Stomach (tissue), 9 donors: ENCODE results near the gene CHAT. TPM values are rescaled to one million over a fixed set of nuclear protein-coding genes. Genes with fewer than 3 reads are reported as not detected.

ENCODE experiments used
- DNase-seq, 2 donors: peaks; one replicate each; pipeline versions ENCODE4 v3.0.0 to v3.0.0-alpha.2; 2013 to 2019
- H3K27ac ChIP-seq, 5 donors: fragments of 200-600 bp in 4 of 5; sonication (generic) in 4 of 5; one replicate each; pipeline ENCODE4 v1.5.1; 2013 to 2019; ENCODE audit warnings: mild to moderate bottlenecking in 1 of 5, moderate library complexity in 1 of 5
- H3K27me3 ChIP-seq, 3 donors: fragments of 200-600 bp; sonication (generic); one replicate each; pipeline ENCODE4 v1.5.1; 2017 to 2019; ENCODE audit warnings: mixed run types in 1 of 3
- H3K36me3 ChIP-seq, 4 donors: fragments of 200-600 bp; sonication (generic); 1 replicate in 3 of 4; 2 replicates in 1 of 4; pipeline ENCODE4 v1.5.1; 2016 to 2019
- H3K4me1 ChIP-seq, 4 donors: fragments of 200-600 bp; sonication (generic); one replicate each; pipeline ENCODE4 v1.5.1; 2016 to 2019
- H3K4me3 ChIP-seq, 4 donors: fragments of 200-600 bp; sonication (generic) in 3 of 4; one replicate each; pipeline ENCODE4 v1.5.1; 2016 to 2019; ENCODE audit warnings: mild to moderate bottlenecking in 1 of 4
- H3K9me3 ChIP-seq, 4 donors: fragments of 200-600 bp; sonication (generic); one replicate each; pipeline ENCODE4 v1.5.1; 2016 to 2019
- EP300 ChIP-seq: sonication (generic); formaldehyde crosslinking; IDR thresholded peaks from one replicate; pipeline ENCODE4 v1.6.1; 2017; ENCODE audit warnings: antibody characterized with exemption
- POLR2A ChIP-seq, 4 donors: fragments of 450-650 bp; IDR thresholded peaks; one replicate each; pipeline ENCODE4 v1.6.1; 2016; ENCODE audit warnings: antibody characterized with exemption in 4 of 4, control low read depth in 2 of 4, mild to moderate bottlenecking in 1 of 4, moderate library complexity in 1 of 4
- POLR2AphosphoS5 ChIP-seq, 3 donors: sonication (generic); formaldehyde crosslinking; IDR thresholded peaks; one replicate each; pipeline ENCODE4 v1.6.1; 2016; ENCODE audit warnings: antibody characterized with exemption in 3 of 3
- WGBS, 5 donors: extraction: QIAGEN DNeasy Blood & Tissue Kit in 3 of 5; methylation state at CpG; one replicate each; pipeline versions ENCODE4 v1.1.5 to v1.1.7; 2013 to 2018; 5-methylcytosine and 5-hydroxymethylcytosine counted together
- intact Hi-C: fragments of 100-400 bp; cut with DNase I; formaldehyde crosslinking; loops from one replicate; pipeline ENCODE4 v1.15.1; 2023; ENCODE audit warnings: low total_unique reads
- polyA plus RNA-seq, 3 donors: library from polyadenylated mRNA; stranded (reverse); fragments of 200-250 nt; gene quantifications; one replicate each; pipeline ENCODE4 v1.2.3, GENCODE V29; 2013
- total RNA-seq, 5 donors: library from RNA; depleted of rRNA; stranded (reverse); fragments of >200 nt; gene quantifications; one replicate each; pipeline versions ENCODE4 v1.1.0 to v1.2.3, GENCODE V29; 2014 to 2016
- TF ChIP-seq, protein P1 (sequence below), 7 experiments: fragments of 450-650 bp in 4 of 7; fragments of 200-600 bp in 3 of 7; sonication (generic) in 3 of 7; IDR thresholded peaks; one replicate each; pipeline ENCODE4 v1.5.1; 2016 to 2019; ENCODE audit warnings: antibody characterized with exemption in 7 of 7, control low read depth in 2 of 7, mild to moderate bottlenecking in 1 of 7
- donor health status: healthy with polysubstance abuse.
- donor health status: Bipolar disorder and iron deficiency.
- donor health status: healthy.

CHAT gene
- total and polyA plus RNA-seq, 8 donors = 8.7 TPM; not detected in 7

DNA sequence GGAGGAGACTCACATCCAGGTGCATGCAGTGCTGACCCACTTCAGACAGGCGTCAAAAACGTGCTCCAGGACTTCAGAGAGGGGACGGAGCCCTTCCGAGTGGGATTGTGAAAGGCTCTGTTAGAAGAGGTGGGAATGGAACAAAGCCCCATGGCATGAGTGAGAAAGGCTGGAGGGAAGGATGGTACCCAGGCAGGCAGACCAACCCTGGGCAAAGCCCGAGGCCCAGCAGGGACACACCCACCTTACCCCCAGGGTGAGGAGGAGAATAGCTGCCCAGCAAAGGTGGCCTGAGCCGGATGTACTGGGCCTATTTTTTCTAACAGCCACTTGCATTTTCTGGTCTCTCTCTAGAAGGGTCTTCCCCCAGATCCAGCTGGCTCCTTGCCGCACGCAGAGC is 14.8 kb downstream of the CHAT start:
- no peaks in the 10 kb centered on the region for H3K9me3 ChIP-seq
- intact Hi-C loops = no loop called here
- 67 to 89% (median 87%) methylated on average over 7 to 8 of the region's 8 CpGs for WGBS, 5 donors
- no peaks in the 10 kb centered on the region for H3K36me3 ChIP-seq
- peaks cover 0 to 17% (median 6%) of the 10 kb centered on the region in 3 donors for H3K27me3 ChIP-seq
- H3K4me1 ChIP-seq = no peaks in the 10 kb centered on the region
- H3K27ac ChIP-seq = no peak overlapping the region
- no peak for DNase-seq
- no peak for TF ChIP-seq POLR2AphosphoS5 (IDR thresholded peaks at IDR 0.05)
- no peak for TF ChIP-seq POLR2A (IDR thresholded peaks at IDR 0.05)
- TF ChIP-seq EP300 = no peak
- TF ChIP-seq, protein P1, sequence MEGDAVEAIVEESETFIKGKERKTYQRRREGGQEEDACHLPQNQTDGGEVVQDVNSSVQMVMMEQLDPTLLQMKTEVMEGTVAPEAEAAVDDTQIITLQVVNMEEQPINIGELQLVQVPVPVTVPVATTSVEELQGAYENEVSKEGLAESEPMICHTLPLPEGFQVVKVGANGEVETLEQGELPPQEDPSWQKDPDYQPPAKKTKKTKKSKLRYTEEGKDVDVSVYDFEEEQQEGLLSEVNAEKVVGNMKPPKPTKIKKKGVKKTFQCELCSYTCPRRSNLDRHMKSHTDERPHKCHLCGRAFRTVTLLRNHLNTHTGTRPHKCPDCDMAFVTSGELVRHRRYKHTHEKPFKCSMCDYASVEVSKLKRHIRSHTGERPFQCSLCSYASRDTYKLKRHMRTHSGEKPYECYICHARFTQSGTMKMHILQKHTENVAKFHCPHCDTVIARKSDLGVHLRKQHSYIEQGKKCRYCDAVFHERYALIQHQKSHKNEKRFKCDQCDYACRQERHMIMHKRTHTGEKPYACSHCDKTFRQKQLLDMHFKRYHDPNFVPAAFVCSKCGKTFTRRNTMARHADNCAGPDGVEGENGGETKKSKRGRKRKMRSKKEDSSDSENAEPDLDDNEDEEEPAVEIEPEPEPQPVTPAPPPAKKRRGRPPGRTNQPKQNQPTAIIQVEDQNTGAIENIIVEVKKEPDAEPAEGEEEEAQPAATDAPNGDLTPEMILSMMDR (IDR thresholded peaks at IDR 0.05) = no peak
- no peak overlapping the region for H3K4me3 ChIP-seq

DNA sequence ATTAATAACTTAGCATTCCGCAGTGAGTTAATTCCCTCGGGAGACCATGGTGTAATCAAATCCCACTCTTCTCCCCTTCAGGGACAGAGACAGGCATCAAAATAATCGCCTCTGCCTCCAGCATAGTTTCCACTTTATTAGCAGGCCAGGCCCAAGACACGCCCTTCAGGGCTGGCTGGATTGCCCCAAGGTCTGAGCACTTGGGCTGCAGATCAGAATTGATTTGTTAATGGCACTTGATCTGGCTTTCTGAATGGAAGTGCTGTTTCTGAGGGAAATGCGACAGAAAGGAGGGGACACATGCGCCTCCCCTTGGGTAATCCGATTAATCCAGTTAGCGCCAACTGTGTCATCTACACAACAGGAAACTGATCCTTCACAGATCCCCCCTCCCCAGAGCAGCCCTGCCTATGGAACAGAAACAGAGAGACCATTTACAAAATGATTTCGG is 15.6 kb downstream of the CHAT start:
- no peak for DNase-seq
- WGBS, 5 donors = 68 to 74% (median 70%) methylated on average over 9 of the region's 9 CpGs
- no peaks in the 10 kb centered on the region for H3K9me3 ChIP-seq
- H3K27ac ChIP-seq = no peak overlapping the region
- TF ChIP-seq, protein P1 (IDR thresholded peaks at IDR 0.05) = no peak
- TF ChIP-seq EP300 (no peak), POLR2AphosphoS5 (IDR thresholded peaks at IDR 0.05) (no peak), POLR2A (IDR thresholded peaks at IDR 0.05) (no peak)
- H3K27me3 ChIP-seq = peaks cover 0 to 20% (median 7%) of the 10 kb centered on the region in 3 donors
- H3K4me1 ChIP-seq = no peaks in the 10 kb centered on the region
- intact Hi-C loops = no loop called here
- H3K36me3 ChIP-seq = no peaks in the 10 kb centered on the region
- no peak overlapping the region for H3K4me3 ChIP-seq

DNA sequence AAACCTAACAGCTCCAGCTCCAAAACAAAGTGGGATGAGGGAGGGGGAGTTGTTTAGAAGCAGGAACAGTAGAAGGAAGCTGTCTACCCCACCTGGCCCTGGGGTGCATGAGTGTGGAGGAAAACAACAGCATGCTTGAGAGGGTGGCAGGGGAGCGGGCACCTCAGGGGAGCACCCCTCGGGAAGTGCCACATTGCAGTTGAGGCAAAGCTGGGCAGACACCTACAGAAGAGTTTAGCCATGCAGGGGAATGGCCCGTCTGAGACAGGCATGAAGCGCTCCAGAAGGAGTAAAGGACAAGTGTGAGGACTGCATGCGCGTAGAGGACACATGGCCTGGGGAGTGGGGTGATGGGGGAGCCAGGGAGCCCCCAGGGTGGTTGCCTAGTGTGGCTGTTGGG is 18.1 kb downstream of the CHAT start:
- Histone ChIP-seq H3K36me3 (no peaks in the 10 kb centered on the region), H3K27me3 (peaks cover 0 to 20% (median 7%) of the 10 kb centered on the region in 3 donors), H3K9me3 (no peaks in the 10 kb centered on the region), H3K4me3 (no peak overlapping the region), H3K4me1 (no peaks in the 10 kb centered on the region), H3K27ac (no peak overlapping the region)
- intact Hi-C loops = no loop called here
- DNase-seq = no peak
- 90 to 97% (median 93%) methylated on average over 6 of the region's 6 CpGs for WGBS, 5 donors
- no peak for TF ChIP-seq POLR2AphosphoS5 (IDR thresholded peaks at IDR 0.05)
- no peak for TF ChIP-seq POLR2A (IDR thresholded peaks at IDR 0.05)
- no peak for TF ChIP-seq EP300
- TF ChIP-seq, protein P1 (IDR thresholded peaks at IDR 0.05) = no peak

DNA sequence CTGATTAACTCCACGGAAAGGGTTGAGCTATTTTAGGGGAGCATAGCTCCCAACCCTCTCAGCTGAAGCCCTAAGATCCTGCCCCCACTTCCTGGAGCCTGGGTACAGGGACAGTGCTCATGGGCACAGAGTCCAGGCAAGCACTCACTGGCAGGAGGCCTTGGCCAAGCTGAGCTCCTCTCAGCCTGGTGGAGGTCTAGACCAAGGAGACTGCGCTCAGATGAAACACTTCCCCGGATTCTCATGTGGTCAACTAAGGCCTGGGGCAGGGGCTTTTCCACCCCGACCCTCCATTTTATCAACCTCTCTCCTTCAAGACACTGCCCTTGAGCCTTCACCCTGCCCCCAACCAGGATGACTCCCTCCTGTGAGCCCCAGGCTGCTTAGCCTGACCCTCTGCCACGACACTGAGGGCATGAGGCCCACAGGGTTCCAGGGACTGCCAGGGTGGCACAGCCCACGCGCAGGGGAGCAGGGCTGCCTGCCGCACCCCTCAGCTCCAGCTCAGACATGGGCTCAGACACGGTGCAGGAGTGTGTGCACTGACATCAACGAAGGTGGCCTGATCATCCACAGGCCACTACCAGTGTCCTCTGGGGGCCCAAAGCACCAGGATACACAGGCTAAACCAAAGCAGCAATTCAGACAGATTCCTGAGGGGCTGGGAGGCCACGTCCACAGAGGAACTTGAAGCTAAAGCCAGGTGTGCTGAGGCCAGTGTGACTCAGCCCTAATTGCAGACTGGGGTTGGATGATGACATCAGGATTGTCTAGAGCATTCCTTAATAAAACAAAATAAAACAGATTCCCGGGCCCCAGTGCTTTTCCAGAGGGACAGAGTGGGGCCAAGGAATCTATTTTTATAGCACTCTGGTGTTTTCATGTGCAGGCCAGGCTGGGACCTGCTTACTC is 18.8 kb downstream of the CHAT start:
- DNase-seq = no peak
- TF ChIP-seq POLR2AphosphoS5 (IDR thresholded peaks at IDR 0.05) = no peak
- TF ChIP-seq EP300 = no peak
- TF ChIP-seq POLR2A (IDR thresholded peaks at IDR 0.05) = no peak
- TF ChIP-seq, protein P1 (IDR thresholded peaks at IDR 0.05) = no peak
- Histone ChIP-seq H3K9me3 (no peaks in the 10 kb centered on the region), H3K4me1 (no peaks in the 10 kb centered on the region), H3K27me3 (peaks cover 0 to 20% (median 7%) of the 10 kb centered on the region in 3 donors), H3K27ac (no peak overlapping the region), H3K4me3 (no peak overlapping the region), H3K36me3 (no peaks in the 10 kb centered on the region)
- intact Hi-C loops = no loop called here
- 46 to 60% (median 52%) methylated on average over 9 to 12 of the region's 12 CpGs for WGBS, 5 donors
